Glutamatergic neuron (in vitro differentiated cells): ENCODE data around the gene SLC39A10. TPM values are rescaled to one million over a fixed set of nuclear protein-coding genes. Genes with fewer than 3 reads are reported as not detected.

Experiments used
- DNase-seq: peaks from one replicate; pipeline ENCODE4 v3.0.0; 2022
- H3K27ac Mint-ChIP-seq: one replicate; pipeline ENCODE4 v1.8.0; 2020; ENCODE audit warnings: mild to moderate bottlenecking, mixed read lengths, inconsistent platforms; ENCODE audit not compliant: unreplicated experiment
- H3K27me3 Mint-ChIP-seq: one replicate; pipeline ENCODE4 v1.8.0; 2020; ENCODE audit warnings: mild to moderate bottlenecking, moderate library complexity, mixed read lengths, inconsistent platforms; ENCODE audit not compliant: unreplicated experiment
- H3K36me3 Mint-ChIP-seq: one replicate; pipeline ENCODE4 v1.8.0; 2020; ENCODE audit warnings: mild to moderate bottlenecking, mixed read lengths, inconsistent platforms; ENCODE audit not compliant: unreplicated experiment
- H3K4me1 Mint-ChIP-seq: one replicate; pipeline ENCODE4 v1.8.0; 2020; ENCODE audit warnings: mild to moderate bottlenecking, low read depth, mixed read lengths, inconsistent platforms; ENCODE audit not compliant: unreplicated experiment
- H3K4me3 Mint-ChIP-seq: one replicate; pipeline ENCODE4 v1.8.0; 2020; ENCODE audit warnings: mild to moderate bottlenecking, mixed read lengths, inconsistent platforms; ENCODE audit not compliant: unreplicated experiment
- H3K9me3 Mint-ChIP-seq: one replicate; pipeline ENCODE4 v1.8.0; 2020; ENCODE audit warnings: mild to moderate bottlenecking, moderate library complexity, mixed read lengths, inconsistent platforms; ENCODE audit not compliant: unreplicated experiment
- total RNA-seq: library from RNA; stranded (reverse); fragmentation: NEBNext Ultra II Directional; extraction: Animal tissue kit (Norgen Biotek cat#: 25700); gene quantifications from one replicate; pipeline ENCODE4 v1.2.1, GENCODE V29; 2021; ENCODE audit not compliant: unreplicated experiment
- TF ChIP-seq, protein P1 (sequence below): fragments of 200-600 bp; sonication (generic); IDR thresholded peaks from one replicate; pipeline ENCODE4 v1.5.0; 2021; ENCODE audit not compliant: partially characterized antibody, unreplicated experiment

Gene SLC39A10
- total RNA-seq, 1 donor from 2014 or later, result 102 TPM

DNA sequence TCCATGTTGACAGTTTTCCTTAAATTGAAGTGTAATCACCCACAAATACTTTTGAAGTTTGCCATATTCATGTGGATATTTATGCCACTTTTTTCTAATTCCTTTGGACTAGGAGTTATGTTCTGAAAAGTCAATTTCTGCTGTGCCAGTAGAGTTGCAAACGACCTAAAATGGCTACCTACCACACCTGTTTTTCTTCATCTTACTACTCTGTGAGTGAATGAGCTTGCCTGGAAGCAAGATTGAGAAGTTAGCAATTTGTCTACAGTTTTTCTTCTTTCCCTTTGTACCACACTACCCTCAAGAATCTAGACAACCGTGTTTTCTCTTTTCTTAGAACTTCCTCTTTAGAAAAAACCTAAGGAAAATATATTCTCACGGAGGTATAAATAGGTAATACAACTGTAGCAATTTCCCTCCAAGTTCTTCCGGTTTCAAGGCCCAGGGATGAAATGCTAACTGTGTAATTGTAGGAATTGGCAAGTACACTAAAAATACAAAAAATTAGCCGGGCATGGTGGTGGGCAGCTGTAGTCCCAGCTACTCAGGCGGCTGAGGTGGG is 7.3 kb upstream of the SLC39A10 start:
- no peak for DNase-seq
- Mint-ChIP-seq H3K27ac (no peak overlapping the region), H3K4me3 (no peak overlapping the region)

DNA sequence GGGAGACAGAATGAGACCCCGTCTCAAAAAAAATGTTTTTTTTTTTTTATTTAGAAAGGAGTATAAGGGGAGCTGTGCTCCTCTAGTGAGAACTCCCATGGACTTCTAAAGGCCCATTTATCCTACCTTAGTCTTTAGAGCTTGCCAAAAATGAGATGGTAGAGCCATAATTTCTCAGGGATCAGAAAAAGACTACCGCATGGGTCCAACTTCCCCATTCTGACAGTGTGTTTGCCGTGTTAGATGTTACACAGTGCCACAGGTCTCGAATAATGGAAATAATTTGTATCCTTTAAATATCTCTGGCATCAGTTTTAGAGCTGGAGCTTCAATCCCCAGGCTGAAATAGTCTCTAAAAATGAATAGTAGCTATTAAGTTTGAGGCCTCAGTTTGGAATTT is 6.0 kb upstream of the SLC39A10 start:
- TF ChIP-seq, protein P1, sequence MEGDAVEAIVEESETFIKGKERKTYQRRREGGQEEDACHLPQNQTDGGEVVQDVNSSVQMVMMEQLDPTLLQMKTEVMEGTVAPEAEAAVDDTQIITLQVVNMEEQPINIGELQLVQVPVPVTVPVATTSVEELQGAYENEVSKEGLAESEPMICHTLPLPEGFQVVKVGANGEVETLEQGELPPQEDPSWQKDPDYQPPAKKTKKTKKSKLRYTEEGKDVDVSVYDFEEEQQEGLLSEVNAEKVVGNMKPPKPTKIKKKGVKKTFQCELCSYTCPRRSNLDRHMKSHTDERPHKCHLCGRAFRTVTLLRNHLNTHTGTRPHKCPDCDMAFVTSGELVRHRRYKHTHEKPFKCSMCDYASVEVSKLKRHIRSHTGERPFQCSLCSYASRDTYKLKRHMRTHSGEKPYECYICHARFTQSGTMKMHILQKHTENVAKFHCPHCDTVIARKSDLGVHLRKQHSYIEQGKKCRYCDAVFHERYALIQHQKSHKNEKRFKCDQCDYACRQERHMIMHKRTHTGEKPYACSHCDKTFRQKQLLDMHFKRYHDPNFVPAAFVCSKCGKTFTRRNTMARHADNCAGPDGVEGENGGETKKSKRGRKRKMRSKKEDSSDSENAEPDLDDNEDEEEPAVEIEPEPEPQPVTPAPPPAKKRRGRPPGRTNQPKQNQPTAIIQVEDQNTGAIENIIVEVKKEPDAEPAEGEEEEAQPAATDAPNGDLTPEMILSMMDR, result no peak
- Mint-ChIP-seq H3K4me3 (no peak overlapping the region), H3K36me3 (no peaks in the 10 kb centered on the region), H3K27ac (no peak overlapping the region), H3K4me1 (peaks cover 3% of the 10 kb centered on the region), H3K9me3 (peaks cover 2% of the 10 kb centered on the region), H3K27me3 (peaks cover under 1% of the 10 kb centered on the region)
- no peak for DNase-seq

More for the DNA sequence above, 7.3 kb upstream of the SLC39A10 start:
- TF ChIP-seq, protein P1, result no peak
- Mint-ChIP-seq H3K9me3 (no peaks in the 10 kb centered on the region), H3K27me3 (no peaks in the 10 kb centered on the region), H3K4me1 (peaks cover 2% of the 10 kb centered on the region), H3K36me3 (no peaks in the 10 kb centered on the region)

DNA sequence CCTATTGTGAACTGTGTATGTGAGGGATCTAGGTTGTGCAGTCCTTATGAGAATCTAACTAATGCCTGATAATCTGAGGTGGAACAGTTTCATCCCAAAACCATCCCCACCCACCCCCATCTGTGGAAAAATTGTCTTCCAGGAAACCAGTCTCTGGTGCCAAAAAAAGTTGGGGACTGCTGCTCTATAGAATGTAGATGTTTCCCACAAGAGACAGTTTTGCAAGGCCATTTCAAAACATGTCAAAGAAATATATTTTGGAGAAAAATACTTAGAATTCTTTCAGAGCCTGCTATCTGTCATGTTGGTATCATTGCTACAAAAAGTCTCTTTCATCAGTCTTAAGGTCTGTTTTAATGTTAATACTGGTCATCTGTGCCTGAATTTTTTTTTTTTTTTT is 4.1 kb upstream of the SLC39A10 start:
- H3K27me3 Mint-ChIP-seq, result peaks cover 9% of the 10 kb centered on the region
- no peak for DNase-seq
- H3K9me3 Mint-ChIP-seq, result peaks cover 11% of the 10 kb centered on the region
- TF ChIP-seq, protein P1, result no peak
- no peak overlapping the region for H3K4me3 Mint-ChIP-seq
- H3K27ac Mint-ChIP-seq, result no peak overlapping the region
- no peaks in the 10 kb centered on the region for H3K36me3 Mint-ChIP-seq
- H3K4me1 Mint-ChIP-seq, result peaks cover 3% of the 10 kb centered on the region

DNA sequence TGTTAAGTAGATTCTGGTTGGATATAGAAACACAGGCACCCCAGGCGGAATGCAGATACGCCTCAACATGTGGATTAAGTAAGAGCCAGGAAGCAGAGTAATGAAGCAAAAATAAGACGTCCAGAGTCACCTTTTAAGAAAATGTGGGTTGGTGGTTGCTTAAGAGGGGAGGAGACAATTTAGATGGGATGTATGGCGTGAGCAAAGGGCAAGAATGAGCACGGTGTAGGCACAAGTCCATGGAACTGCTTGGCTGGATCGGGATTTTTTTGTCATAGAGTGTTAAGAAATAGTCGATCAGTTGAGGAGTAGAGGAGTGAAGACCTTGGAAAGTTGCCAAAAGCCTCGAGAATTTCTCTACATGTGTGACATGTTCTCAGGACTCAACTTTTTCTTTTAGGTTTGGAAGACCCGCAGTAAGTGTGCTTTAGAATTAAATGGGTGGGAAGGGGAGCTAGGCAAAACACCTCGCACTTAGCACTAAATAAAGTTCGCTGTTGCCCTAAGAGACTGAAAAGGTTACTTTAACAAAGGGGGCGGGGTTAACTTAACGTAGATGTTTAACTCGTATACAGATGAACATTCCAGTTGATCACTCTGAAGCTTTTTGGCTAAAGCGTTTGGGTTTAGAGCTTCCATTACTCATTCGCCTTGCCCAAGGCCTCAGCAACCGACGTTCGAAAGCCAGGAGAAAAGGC is 716 bp upstream of the SLC39A10 start:
- Mint-ChIP-seq H3K36me3 (no peaks in the 10 kb centered on the region), H3K4me1 (peaks cover 15% of the 10 kb centered on the region), H3K27me3 (peaks cover 12% of the 10 kb centered on the region), H3K27ac (peak overlapping the region; percentile 75), H3K9me3 (peaks cover 14% of the 10 kb centered on the region), H3K4me3 (peak overlapping the region; percentile 96)
- no peak for DNase-seq
- TF ChIP-seq, protein P1, result no peak
